GM19455 (cell line): Measurements from ENCODE around the gene ZSCAN21.

Experiments used
- ATAC-seq: cut with Tn5 transposase; IDR thresholded peaks from one replicate; pipeline ENCODE4 v1.9.1; 2021; ENCODE audit not compliant: unreplicated experiment

ZSCAN21 gene

DNA sequence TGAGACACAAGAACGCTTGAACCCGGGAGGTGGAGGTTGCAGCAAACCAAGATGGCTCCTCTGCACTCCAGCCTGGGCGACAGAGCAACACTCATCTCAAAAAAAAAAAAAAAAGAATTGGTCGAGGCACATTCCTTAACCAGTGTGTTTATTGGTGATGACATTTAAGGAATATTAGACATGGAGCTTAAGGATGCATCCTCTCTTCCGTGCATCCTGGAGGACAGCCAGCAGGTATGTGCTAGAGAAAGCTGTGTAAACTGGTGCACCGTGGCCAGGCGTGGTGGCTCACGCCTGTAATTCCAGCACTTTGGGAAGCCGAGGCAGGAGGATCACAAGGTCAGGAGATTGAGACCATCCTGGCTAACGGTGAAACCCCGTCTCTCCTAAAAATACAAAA lies 22.4 kb upstream of the ZSCAN21 start:
- ATAC-seq: no peak

DNA sequence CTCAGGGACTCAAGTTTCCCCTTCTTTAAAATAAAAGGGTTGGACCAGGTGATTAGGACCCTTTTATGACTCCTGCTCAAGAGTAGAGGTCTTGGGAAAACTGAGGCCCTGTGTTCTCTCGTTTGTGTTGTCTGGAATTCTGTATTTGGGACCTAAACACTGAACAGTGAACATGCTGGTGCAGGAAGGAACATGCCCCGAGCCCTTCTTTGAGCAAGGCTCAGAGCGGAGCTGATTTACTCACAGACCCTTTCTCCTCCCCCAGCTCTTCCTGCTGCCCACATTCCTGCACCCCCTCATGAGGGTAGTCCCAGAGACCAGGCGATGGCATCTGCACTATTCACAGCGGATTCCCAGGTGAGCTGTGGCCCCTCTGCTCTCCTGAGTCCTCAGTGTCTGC lies 20.0 kb upstream of the ZSCAN21 start:
- ATAC-seq: no peak

DNA sequence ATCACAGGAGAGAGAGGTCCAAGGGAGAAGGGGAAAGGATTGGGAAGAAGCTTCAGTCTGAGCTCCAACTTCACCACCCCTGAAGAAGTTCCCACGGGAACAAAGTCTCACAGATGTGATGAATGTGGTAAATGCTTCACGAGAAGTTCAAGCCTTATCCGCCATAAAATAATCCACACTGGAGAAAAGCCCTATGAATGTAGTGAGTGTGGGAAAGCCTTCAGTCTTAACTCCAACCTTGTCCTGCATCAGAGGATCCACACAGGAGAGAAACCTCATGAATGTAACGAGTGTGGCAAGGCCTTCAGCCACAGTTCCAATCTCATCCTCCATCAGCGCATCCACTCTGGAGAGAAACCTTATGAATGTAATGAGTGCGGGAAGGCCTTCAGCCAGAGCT lies 16.0 kb upstream of the ZSCAN21 start:
- ATAC-seq: no peak

DNA sequence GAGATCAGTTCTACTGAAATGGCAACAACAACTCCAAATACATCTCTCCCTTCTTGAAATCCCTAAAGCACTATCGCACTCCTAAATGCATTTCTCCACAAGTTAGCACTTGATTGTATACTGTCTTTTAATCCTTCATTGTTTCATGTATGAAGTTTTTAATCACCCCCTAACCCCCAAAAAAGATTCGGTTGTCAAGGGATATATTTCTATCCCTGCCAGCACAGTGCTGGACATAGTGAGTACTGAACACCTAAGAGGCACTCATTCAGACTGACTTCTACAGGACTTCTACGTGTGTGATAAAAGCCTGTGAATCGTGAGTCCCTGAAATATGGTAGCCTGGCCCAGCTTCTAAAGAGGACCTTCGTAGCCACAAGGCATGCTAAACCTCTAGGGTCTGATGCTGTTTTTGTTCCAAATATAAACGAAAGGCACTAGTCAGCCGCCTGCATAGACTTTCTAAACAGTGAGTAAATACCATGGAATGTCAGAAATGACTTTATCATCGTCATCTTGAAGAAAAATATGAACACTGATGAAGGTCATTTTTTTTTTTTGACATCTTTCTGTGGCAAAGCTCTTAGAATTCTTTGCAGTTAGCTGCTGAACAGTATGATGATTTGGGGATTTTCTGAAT lies 14.6 kb upstream of the ZSCAN21 start:
- ATAC-seq: no peak

DNA sequence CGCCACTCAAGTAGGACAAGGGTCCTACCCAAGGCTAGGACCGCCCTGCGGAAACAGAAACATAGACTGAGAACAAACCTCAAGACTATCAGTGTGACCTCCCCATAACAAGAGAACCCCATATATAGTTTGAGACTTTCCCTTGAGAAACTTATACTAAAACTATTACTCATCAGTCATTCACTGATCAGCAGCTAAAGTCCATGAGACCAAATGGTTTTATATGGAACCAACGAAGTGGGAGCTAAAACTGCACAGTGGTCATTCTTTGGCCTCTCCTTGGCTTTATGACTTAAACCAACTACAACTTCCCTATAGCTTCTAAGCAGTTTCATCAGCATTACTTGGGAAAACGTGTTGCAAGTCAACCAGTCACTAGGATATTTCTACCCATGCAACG lies 13.7 kb upstream of the ZSCAN21 start:
- ATAC-seq: no peak

DNA sequence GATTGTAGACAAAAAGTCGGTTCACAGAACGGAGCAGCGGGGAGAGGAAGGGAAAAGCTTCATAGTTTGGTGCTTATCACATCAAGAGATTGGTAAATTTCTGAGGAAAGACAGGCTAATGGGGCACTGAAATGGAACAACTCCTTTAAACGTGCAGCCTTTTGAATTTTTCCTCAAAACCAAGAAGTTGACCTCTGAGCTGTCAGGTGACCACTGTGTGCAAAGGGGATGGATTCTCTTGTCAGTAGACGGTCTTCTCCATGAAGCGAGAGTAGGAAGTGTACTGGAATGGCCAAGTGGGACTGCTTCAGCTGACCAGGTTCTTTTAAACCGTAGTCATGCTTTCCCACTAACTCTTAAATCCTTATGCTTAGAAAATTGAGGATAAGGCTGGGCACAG lies 11.2 kb upstream of the ZSCAN21 start:
- no peak for ATAC-seq

GRCh38 chr7:100040575-100040974 lies 9.0 kb upstream of the ZSCAN21 start:
- ATAC-seq: no peak

- ATAC-seq: no peak
Observed at GRCh38 chr7:100044718-100045117, 4.9 kb upstream of the ZSCAN21 start.

DNA sequence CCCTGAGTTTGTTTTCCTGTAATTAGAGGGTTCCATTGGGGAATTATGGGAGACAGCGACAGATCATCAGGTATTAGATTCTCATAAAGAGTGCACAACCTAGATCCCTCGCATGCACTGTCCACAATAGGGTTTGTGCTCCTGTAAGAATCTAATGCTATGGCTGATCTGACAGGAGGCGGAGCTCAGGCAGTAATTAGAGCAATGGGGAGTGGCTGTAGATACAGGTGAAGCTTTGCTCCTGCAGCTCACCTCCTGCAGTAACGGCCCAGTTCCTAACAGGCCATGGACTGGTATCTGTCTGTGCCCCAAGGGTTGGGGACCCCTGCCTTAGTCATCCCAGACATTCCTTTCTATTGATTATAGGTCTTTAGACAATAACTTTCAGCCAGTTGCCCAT lies 894 bp upstream of the ZSCAN21 start:
- no peak for ATAC-seq

DNA sequence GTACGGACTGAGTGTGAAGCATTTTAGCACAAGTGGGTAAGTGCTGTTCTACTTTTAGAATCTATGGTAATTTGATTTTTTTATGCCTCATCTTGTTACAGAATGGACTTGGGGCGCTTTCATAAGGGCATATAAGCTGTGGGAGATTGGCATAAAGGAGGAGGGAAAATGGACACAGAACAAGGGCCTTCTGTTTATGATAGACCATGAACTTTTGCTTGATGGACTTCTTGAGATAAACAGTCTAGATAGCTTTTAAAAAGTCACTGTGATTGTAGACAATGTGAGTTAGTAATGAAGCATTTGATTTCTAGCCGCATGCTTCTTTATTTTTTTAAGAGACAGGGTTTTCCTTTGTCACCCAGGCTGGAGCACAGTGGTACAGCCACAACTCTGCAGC lies 2.0 kb downstream of the ZSCAN21 start:
- no peak for ATAC-seq

DNA sequence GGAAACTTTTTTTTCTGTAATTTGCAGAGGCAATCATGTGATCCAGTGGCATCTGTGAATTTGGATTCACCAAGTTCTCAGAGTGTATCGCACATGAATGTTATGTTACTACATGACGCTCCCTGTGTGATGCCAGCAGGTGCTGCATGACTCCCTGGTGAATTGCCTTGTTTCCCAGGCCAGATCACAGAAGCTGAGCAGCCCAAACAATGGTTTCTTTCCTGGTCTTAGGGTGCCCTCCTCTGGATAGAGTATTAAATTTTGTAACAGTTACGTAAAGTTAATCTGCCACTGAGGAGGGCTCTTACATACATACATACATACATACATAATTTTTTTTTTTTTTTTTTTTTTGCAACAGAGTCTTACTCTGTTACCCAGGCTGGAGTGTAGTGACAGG lies 3.6 kb downstream of the ZSCAN21 start:
- ATAC-seq: no peak

GRCh38 chr7:100057006-100057405 lies 7.4 kb downstream of the ZSCAN21 start:
- no peak for ATAC-seq

DNA sequence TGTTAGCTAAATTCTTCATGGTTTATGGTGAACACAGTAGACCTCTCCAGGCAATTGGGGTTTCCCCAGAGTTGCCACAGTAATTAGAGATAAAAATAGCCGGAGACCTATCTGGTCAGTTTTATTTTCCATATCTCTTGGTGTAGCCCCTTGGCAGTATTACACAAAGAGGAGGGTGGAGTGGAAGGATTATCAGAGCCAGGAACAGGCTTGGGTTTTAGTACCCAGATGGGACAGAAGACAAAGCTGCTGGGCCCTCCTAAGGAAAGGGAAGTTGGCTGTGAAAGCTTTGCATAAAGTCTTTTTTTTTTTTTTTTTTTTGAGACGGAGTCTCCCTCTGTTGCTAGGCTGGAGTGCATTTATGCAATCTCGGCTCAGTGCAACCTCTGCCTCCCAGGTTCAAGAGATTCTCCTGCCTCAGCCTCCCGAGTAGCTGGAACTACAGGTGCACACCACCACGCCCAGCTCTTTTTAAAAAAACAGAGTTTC lies 9.7 kb downstream of the ZSCAN21 start:
- ATAC-seq: no peak

- no peak for ATAC-seq
Observed at GRCh38 chr7:100061518-100062193, 12.1 kb downstream of the ZSCAN21 start.

DNA sequence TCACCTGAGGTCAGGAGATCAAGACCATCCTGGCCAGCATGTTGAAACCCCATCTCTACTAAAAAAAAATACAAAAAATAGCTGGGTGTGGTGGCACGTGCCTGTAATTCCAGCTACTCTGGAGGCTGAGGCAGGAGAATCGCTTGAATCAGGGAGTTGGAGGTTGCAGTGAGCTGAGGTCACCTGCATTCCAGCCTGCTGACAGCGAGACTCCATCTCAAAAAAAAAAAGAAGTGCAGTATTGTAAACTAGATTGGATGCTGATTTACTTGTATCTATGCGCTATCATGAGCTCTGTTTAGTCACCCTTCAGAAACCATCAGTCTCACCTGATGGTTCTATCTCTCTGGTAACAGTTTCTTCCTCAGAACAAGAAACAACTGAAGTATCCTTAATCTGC lies 13.8 kb downstream of the ZSCAN21 start:
- ATAC-seq: no peak

GRCh38 chr7:100064162-100064561 lies 14.6 kb downstream of the ZSCAN21 start:
- no peak for ATAC-seq

DNA sequence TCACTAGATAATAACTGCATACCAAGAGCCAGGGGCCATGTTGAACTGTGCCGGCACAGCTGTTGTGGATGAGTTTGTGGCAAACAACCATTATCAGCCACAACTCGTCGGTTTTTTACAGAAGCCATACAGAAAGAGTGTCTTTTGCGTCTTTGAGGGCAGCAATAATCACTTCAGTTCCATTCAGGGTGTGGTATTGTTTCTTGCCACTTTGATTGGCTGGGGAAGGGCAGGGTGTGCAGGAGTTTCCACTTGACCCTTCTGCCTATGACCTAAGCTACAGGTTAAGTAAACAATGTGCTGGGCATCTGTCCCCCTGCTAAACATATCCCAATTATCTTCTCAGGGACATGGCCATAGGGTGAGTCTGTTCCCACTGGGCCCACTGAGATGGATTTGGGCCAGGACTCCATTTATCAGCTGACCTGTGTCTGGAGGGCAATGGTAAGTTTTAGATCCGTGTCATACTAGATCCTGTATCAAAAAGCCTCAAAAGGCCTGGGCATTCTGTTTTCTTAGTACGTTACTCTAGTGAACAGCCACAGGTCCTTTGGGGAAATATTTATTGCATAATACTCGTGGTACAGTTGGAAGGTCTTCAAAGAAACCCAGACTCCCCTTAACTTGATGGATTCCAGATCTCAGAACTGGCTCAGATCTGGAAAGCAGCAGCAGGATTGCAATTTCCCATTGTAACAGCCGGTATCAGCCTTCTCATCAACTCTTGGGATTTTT lies 16.0 kb downstream of the ZSCAN21 start:
- no peak for ATAC-seq

DNA sequence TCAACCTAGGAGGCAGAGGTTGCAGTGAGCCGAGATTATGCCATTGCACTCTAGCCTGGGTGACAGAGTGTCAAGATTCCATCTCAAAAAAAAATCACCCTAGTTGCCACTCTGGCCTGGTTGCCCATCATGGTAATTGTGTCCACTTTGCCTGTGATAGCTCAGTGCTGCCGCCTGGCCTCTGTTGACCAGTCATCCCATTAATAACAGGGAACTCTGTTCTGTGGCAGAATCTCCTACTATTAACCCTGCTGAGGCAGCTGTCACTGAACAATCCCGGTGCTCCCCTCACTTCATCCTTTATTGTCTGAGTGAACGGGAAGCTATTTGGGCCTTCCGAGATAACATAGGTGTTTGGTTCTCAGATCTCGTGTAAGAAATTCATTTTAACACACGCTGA lies 17.4 kb downstream of the ZSCAN21 start:
- ATAC-seq: no peak

DNA sequence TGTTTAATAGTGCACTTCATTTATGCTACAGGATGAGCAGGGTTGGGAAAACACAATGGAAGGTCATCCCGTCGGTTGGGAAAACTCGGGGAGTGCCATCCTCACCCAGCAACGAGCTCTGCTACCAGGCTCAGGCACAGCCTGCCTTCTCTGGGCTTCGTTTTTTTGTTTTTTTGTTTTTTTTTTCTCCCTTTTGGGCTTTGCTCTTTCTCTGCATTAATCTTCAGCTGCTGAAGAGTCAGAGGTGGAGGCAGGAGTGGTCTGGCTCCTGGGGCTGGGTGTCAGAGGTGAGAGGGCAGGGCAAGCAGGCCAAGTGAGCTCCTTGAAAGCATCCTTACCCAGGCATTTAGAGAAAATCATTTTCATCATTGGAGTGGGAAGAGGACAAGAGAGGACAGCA lies 20.4 kb downstream of the ZSCAN21 start:
- no peak for ATAC-seq

GRCh38 chr7:100071018-100071723 lies 21.6 kb downstream of the ZSCAN21 start:
- ATAC-seq: no peak

DNA sequence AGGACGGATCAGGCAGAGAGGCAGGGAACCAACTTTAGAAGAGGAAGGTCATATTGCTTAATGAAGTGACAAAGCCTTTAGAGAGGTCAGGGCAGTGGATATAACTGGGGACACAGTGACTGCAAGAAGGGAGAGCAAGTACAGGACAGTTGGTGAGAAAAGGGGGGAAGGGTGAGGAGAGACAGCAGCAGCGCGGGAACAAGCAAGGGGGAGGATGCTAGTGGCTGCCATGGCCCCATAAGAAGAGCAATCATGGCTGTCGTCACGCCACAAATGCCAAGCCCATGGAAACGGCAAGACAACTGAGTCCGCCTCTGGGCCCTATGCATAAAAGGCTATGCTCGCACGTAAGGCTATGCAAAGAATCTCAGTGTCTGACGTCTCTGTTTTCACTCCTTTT lies 22.9 kb downstream of the ZSCAN21 start:
- no peak for ATAC-seq

DNA sequence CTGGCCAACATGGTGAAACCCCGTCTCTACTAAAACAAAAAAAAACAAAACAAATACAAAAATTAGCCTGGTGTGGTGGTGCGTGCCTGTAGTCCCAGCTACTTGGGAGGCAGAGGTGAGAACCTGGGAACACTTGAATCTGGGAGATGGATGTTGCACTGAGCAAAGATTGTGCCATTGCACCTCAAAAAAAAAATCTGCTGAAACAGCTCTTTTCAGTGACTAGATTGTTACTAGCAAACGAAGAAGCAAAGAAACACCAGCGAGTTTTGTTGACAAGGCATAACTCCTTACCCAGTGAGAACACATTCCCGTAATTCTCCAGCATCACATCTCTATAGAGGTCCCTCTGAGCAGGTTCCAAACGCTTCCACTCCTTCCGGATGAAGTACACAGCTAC lies 25.3 kb downstream of the ZSCAN21 start:
- no peak for ATAC-seq
